Measurements from ENCODE around the gene KMO. TPM values are rescaled to one million over a fixed set of nuclear protein-coding genes. Genes with fewer than 3 reads are reported as not detected.

Gene KMO
- total RNA-seq, 1 experiment from 2014 or later = not detected

DNA sequence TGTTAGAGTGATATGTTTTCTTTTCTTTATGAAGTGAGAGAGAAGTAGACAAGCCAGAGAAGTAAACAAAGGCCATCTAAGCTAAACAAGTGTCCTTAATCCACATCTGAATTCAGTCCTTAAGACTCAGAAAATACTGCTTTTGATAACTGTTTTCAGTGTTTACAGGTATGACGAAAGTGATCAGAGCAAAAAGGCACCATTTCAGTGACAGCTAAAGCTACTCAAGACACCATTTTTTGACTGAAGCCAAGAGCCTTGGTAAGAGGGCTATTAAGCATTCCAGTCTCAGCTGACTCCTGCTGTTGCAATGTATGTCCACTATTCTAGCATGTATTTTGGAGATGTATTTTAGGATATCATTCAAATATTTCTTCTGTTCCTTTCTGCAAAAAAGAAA, 4.1 kb downstream of the KMO start:
- H2BK120ac ChIP-seq (ENCODE audit: low read depth, low read length, poor library complexity, severe bottlenecking) = no peak overlapping the region
- H4K20me1 ChIP-seq (ENCODE audit: control insufficient read depth, insufficient read depth, insufficient read length) = no peaks in the 10 kb centered on the region
- H3K18ac ChIP-seq (ENCODE audit: insufficient read length, low read depth, low read length) = no peak overlapping the region
- no peaks in the 10 kb centered on the region; a peak in 1 of 5 replicates for H3K9me3 Mint-ChIP-seq
- H3K36me3 Mint-ChIP-seq (ENCODE audit: insufficient read depth in 1 of 3, low read depth in 3 of 3) = no peaks in the 10 kb centered on the region
- H2AFZ ChIP-seq (ENCODE audit: low read length) = no peak overlapping the region
- peaks cover 6% of the 10 kb centered on the region in 2 experiments for H3K4me1 Mint-ChIP-seq
- no peak overlapping the region for H3K4me2 ChIP-seq (ENCODE audit: insufficient read depth, insufficient read length, low read length)
- H3K14ac ChIP-seq (ENCODE audit: insufficient read depth, low read length) = no peak overlapping the region
- no peak overlapping the region for H3K23ac ChIP-seq (ENCODE audit: insufficient read length, low read depth, low read length)
- no peak overlapping the region for H3K56ac ChIP-seq (ENCODE audit: insufficient read length, low read depth, low read length)
- no peaks in the 10 kb centered on the region for H3K27me3 ChIP-seq (ENCODE audit: insufficient read depth, low read length)
- no peak overlapping the region for H3K27ac ChIP-seq (ENCODE audit: insufficient read length, low read depth, low read length)
- no peaks in the 10 kb centered on the region for H3K4me1 ChIP-seq (ENCODE audit: insufficient read depth, low read length)
- H2BK5ac ChIP-seq (ENCODE audit: insufficient read length, low read length) = no peak overlapping the region
- H3K9me3 ChIP-seq (ENCODE audit: control insufficient read depth, low read depth, low read length) = no peaks in the 10 kb centered on the region
- DNase-seq = no peak
- H3K4ac ChIP-seq (ENCODE audit: low read depth, low read length) = no peak overlapping the region
- no peaks in the 10 kb centered on the region for H3K27me3 Mint-ChIP-seq (ENCODE audit: low read depth)
- H2BK15ac ChIP-seq (ENCODE audit: low read depth, low read length) = no peak overlapping the region
- H3K79me2 ChIP-seq (ENCODE audit: insufficient read depth, low read length) = no peaks in the 10 kb centered on the region
- no peak overlapping the region for H2AK5ac ChIP-seq (ENCODE audit: insufficient read length, low read length)
- no peaks in the 10 kb centered on the region for H3K23me2 ChIP-seq (ENCODE audit: insufficient read length, low read depth, low read length, poor library complexity, severe bottlenecking)
- H2BK12ac ChIP-seq (ENCODE audit: insufficient read length, low read depth, low read length) = no peak overlapping the region
- H3K27ac Mint-ChIP-seq = no peak overlapping the region
- H4K8ac ChIP-seq (replicated peaks; ENCODE audit: insufficient read length, low read depth, low read length) = no peak overlapping the region
- H3K79me1 ChIP-seq (ENCODE audit: insufficient read depth, low read depth, low read length, poor library complexity, severe bottlenecking) = no peaks in the 10 kb centered on the region
- no peak overlapping the region for H2BK20ac ChIP-seq (ENCODE audit: low read depth, low read length, poor library complexity, severe bottlenecking)
- H4K5ac ChIP-seq (ENCODE audit: insufficient read length, low read depth, low read length) = no peak overlapping the region
- TF ChIP-seq CTCF (conservative IDR thresholded peaks at IDR 0.05) = no peak
- no peak overlapping the region for H3K9ac ChIP-seq (ENCODE audit: extremely low read depth, insufficient read length, low read length)
- no peak overlapping the region for H3T11ph ChIP-seq (ENCODE audit: low read length)
- WGBS (ENCODE audit: extremely low coverage, insufficient read length, low lambda C conversion rate) = no CpG with 5 or more reads among the region's 1 CpG
- no peak overlapping the region for H3K4me3 Mint-ChIP-seq
- H4K91ac ChIP-seq (ENCODE audit: insufficient read length, low read depth, low read length) = no peak overlapping the region
